ENCODE results near the gene URB1. TPM values are rescaled to one million over a fixed set of nuclear protein-coding genes. Genes with fewer than 3 reads are reported as not detected.

The URB1 gene
- total RNA-seq, 4 donors from 2014 or later = 11.1 to 24.8 (median 17.9) TPM

- no peak for TF ChIP-seq POLR2A (IDR thresholded peaks at IDR 0.05)
- no peak for TF ChIP-seq CTCF (IDR thresholded peaks at IDR 0.05)
- H3K27ac ChIP-seq = no peak overlapping the region
- H3K4me1 ChIP-seq = peaks cover 0 to 8% (median 0%) of the 10 kb centered on the region in 3 donors
- 94 to 95% methylated on average over 21 to 23 of the region's 23 CpGs for WGBS, 2 donors
- no peaks in the 10 kb centered on the region for H3K27me3 ChIP-seq
- intact Hi-C loops (cut with DNase I) = no loop called here
- no peak overlapping the region for H3K4me3 ChIP-seq
- H3K9me3 ChIP-seq = no peaks in the 10 kb centered on the region
- DNase-seq = no peak
- peaks cover 31 to 100% (median 48%) of the 10 kb centered on the region in 3 donors for H3K36me3 ChIP-seq
These were observed 54.4 kb downstream of the URB1 start for GRCh38 chr21:32338209-32338921.

GRCh38 chr21:32337206-32337605 is 55.6 kb downstream of the URB1 start:
- peaks cover 0 to 8% (median 0%) of the 10 kb centered on the region in 3 donors for H3K4me1 ChIP-seq
- no peak for TF ChIP-seq POLR2A (IDR thresholded peaks at IDR 0.05)
- TF ChIP-seq CTCF (IDR thresholded peaks at IDR 0.05) = no peak
- no peak overlapping the region for H3K27ac ChIP-seq
- H3K4me3 ChIP-seq = no peak overlapping the region
- 92 to 93% methylated on average over 6 to 7 of the region's 8 CpGs for WGBS, 2 donors
- H3K36me3 ChIP-seq = peaks cover 33 to 98% (median 45%) of the 10 kb centered on the region in 3 donors
- H3K9me3 ChIP-seq = no peaks in the 10 kb centered on the region
- no peak for DNase-seq
- intact Hi-C loops (cut with DNase I) = no loop called here
- H3K27me3 ChIP-seq = no peaks in the 10 kb centered on the region

GRCh38 chr21:32336711-32337110 is 56.1 kb downstream of the URB1 start:
- no peak for TF ChIP-seq POLR2A (IDR thresholded peaks at IDR 0.05)
- TF ChIP-seq CTCF (IDR thresholded peaks at IDR 0.05) = no peak
- H3K36me3 ChIP-seq = peaks cover 33 to 98% (median 45%) of the 10 kb centered on the region in 3 donors
- intact Hi-C loops (cut with DNase I) = no loop called here
- no peak overlapping the region for H3K27ac ChIP-seq
- H3K27me3 ChIP-seq = no peaks in the 10 kb centered on the region
- DNase-seq = no peak
- H3K4me3 ChIP-seq = no peak overlapping the region
- peaks cover 0 to 8% (median 0%) of the 10 kb centered on the region in 3 donors for H3K4me1 ChIP-seq
- 55 to 67% methylated on average over 1 of the region's 1 CpG for WGBS, 2 donors
- H3K9me3 ChIP-seq = no peaks in the 10 kb centered on the region

GRCh38 chr21:32335601-32336575 is 56.9 kb downstream of the URB1 start:
- Histone ChIP-seq H3K27ac (no peak overlapping the region), H3K4me3 (no peak overlapping the region), H3K27me3 (no peaks in the 10 kb centered on the region), H3K9me3 (no peaks in the 10 kb centered on the region), H3K4me1 (peaks cover 0 to 8% (median 0%) of the 10 kb centered on the region in 3 donors), H3K36me3 (peaks cover 33 to 98% (median 39%) of the 10 kb centered on the region in 3 donors)
- WGBS, 2 donors = 82 to 86% methylated on average over 22 to 24 of the region's 27 CpGs
- no peak for DNase-seq
- TF ChIP-seq POLR2A (IDR thresholded peaks at IDR 0.05) = no peak
- no peak for TF ChIP-seq CTCF (IDR thresholded peaks at IDR 0.05)
- intact Hi-C loops (cut with DNase I) = no loop called here
